ENCODE results near the gene DNAJC8.

The DNAJC8 gene

GRCh38 chr1:28200234-28200873 is 32.5 kb downstream of the DNAJC8 start:
- no peak for DNase-seq (ENCODE audit: low read depth in 2 of 2)

- peak; percentile 53 to 65 for DNase-seq (ENCODE audit: low read depth in 2 of 2)
Observed at GRCh38 chr1:28199328-28200233, 33.2 kb downstream of the DNAJC8 start.

GRCh38 chr1:28197682-28198415 is 35.0 kb downstream of the DNAJC8 start:
- no peak for DNase-seq (ENCODE audit: low read depth in 2 of 2)

- DNase-seq (ENCODE audit: low read depth in 2 of 2), result no peak
Observed at GRCh38 chr1:28196330-28196729, 36.5 kb downstream of the DNAJC8 start.

- no peak for DNase-seq (ENCODE audit: low read depth in 2 of 2)
Observed at GRCh38 chr1:28195780-28196179, 37.0 kb downstream of the DNAJC8 start.

GRCh38 chr1:28194326-28195035 is 38.3 kb downstream of the DNAJC8 start:
- no peak for DNase-seq (ENCODE audit: low read depth in 2 of 2)

GRCh38 chr1:28193701-28194161 is 39.1 kb downstream of the DNAJC8 start:
- no peak for DNase-seq (ENCODE audit: low read depth in 2 of 2)

GRCh38 chr1:28190996-28191645 is 41.7 kb downstream of the DNAJC8 start:
- no peak for DNase-seq (ENCODE audit: low read depth in 2 of 2)

GRCh38 chr1:28190337-28190979 is 42.4 kb downstream of the DNAJC8 start:
- DNase-seq (ENCODE audit: low read depth in 2 of 2), result no peak

GRCh38 chr1:28185071-28185470 is 47.8 kb downstream of the DNAJC8 start:
- no peak for DNase-seq (ENCODE audit: low read depth in 2 of 2)

GRCh38 chr1:28180306-28181305 is 52.2 kb downstream of the DNAJC8 start:
- DNase-seq (ENCODE audit: low read depth in 2 of 2), result no peak

GRCh38 chr1:28178690-28179485 is 53.9 kb downstream of the DNAJC8 start:
- DNase-seq (ENCODE audit: low read depth in 2 of 2), result no peak

- no peak for DNase-seq (ENCODE audit: low read depth in 2 of 2)
Observed at GRCh38 chr1:28176492-28177470, 56.0 kb downstream of the DNAJC8 start, which contains the start of gene PTAFR. PTAFR (minus strand) TSS chr1:28176690; CDS start chr1:28151021, 25,669 bp downstream.

- DNase-seq (ENCODE audit: low read depth in 2 of 2), result no peak
Observed at GRCh38 chr1:28175955-28176485, 56.8 kb downstream of the DNAJC8 start.

- DNase-seq (ENCODE audit: low read depth in 2 of 2), result no peak
Observed at GRCh38 chr1:28173980-28174297, 58.9 kb downstream of the DNAJC8 start.

GRCh38 chr1:28173151-28173979 is 59.5 kb downstream of the DNAJC8 start:
- no peak for DNase-seq (ENCODE audit: low read depth in 2 of 2)
